Stimulated activated CD4-positive, alpha-beta T cell treated with anti-CD3 and anti-CD28 coated beads, Interleukin-1b, Interleukin-23, amount 100 ng/mL, for 4 hours (primary cell): Measurements from ENCODE around the gene EXD3.

Experiments used
- DNase-seq, 2 donors: peaks; one replicate each; pipeline ENCODE4 v3.0.0-alpha.2; 2020; ENCODE audit warnings: low read depth in 2 of 2

The EXD3 gene

DNA sequence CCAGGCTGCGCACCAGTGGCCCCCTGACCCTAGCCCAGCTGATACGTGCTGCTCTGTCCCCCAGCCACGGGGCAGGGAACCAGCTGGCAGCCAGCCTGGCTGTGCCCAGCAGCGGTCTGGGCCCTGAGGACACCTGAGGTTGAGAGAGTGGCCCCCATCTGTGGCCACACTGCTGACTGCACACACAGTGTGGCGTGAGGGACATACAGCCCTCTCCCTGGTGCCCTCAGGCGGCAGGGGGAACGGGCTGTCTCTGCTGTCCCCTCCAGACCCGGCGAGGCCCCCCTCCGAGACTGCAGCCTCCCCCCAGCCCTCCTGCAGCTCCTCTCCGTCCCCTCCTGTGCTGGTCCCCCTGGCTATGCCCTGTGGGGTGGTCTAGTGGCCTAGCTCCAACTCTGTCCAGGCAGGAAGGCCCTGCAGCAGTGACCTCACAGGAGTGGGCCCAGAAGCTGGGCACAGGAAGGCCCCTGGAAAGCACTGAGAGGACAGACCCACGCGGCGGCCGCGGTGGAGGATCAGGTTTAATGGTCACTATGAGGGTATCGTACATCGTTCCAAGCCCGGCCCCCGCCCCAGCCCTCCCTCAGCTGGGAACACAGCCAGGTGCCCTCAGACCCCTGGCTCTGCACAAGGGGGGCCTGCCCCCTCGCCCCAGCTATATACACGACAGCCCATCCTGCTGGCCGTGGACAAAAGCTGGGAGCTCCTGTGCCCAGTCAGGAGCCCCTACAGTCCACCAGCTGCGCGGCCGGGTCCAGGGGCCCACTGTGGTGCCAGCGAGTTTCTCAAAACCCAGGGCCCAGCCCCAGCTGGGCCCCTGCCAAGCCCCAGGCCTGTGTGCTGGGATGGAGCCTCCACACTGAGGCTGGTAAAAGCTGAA lies 25.0 kb upstream of the EXD3 start:
- no peak for DNase-seq

DNA sequence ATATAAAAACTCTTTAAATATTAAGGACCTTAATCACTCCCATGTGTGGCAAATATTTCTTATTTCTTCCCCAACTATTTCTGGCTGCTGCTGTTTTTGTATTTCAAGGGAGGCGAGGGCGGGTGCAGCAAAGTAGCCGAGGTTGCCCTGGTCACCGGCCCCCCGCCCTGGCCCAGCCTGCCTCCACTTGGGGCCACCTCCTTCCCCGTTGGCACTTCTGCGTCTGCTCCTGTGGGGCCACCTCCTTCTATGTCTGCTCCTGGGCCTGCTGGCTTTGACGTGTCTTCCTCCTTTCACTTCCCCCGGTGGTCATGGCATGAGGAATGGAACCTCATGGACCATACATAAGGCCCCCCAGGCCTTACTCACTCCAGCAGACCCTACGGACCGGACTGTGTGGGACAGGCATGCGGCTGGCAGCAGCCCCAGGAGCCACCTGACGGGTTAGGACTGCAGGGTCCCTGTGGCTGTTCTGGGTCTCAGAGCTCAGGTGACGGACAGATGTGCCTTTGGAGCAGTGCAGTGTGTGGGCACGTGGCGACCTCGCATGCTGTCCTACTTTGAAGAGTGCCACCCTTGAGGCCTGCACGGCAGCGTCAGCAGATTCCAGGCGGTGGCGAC lies 24.0 kb upstream of the EXD3 start:
- DNase-seq = no peak

DNA sequence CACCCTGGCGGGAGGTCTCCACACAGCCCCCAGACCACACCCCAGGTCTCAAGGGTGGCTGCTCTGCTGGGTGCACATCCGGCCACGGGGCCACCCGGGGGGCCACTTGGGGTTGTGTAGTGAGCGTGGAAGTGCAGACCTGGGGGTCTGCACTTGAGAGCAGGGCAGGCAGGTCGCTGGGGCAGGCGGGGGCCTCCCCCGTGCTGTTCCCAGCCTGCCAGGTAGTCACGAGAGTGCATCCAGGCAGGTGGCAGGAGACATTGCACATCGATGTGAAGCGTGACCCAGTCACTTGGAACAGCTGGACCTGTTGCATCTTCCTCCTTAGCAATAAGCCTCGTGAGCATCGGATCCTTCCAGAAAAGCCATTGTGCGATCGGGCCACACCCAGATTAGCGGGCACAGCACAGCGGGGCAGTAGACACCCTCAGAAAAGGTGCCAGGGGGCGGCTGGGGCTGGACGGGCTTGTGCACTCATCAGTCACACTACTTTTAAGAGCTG lies 23.0 kb upstream of the EXD3 start:
- DNase-seq = no peak

DNA sequence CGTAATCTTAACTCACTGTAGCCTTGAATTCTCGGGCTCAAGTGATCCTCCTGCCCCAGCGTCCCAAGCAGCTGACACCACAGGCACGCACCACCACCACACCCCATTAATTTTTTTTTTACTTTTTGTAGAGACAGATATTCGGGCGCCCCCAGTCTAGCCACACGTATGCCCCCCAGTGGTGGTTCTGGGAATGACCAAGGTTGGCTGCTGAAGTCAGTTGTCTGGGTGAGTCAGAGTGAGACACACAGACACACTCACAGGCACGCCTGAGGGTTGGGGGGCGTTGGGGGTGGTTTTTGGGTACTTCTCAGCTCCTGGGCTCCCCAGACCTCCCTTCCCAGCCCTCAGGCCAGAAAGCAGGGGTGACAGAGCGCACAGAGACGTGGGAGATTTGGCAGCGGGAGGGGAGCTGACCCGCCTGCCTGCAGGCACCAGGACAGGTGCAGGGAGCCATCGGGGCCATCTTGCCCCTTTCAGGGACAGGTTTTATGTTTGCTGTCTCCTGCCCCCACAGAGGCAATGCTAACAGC lies 22.4 kb upstream of the EXD3 start:
- DNase-seq = peak; percentile 78 to 85

DNA sequence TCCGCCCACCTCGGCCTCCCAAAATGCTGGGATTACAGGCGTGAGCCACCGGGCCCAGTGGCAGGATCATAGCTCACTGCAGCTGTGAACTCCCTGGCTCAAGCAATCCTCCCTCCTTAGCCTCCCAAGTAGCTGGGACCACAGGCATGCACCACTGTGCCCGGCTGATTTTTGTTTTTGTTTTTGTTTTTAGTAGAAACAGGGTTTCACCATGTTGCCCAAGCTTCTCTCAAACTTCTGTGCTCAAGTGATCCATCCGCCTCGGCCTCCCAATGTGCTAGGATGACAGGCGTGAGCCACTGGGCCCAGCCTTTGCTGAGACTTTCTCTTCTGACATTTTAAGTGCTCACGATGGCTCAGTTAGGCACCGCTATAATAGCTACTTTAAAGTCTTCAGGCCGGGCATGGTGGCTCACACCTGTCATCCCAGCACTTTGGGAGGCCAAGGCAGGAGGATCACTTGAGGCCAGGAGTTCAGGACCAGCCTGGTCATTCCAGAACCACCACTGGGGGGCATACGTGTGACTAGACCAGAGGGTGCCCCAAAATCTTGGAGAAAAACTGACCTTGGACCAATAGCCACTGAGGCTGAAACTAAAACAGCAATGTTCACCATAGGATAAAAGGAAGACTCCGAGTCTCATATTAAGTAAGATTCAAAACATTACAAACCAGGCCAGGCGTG lies 21.3 kb upstream of the EXD3 start:
- no peak for DNase-seq

DNA sequence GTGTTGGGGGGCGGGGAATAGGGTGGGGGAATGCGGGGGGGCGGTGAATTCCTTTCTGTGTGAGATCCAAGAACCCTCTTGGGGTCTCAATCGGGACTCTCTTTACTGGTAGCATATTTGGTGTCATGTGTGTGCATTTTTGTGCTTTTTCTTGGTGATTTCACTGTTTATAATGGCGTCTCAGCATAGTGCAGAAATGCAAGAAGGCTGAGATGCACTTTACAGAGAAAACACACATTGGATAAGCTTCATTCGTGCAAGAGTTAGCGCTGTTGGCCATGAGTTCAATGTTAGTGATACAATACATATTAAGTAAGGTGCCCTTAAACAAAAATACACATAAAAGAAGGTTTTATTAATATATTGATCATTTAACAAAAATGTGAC lies 19.0 kb upstream of the EXD3 start:
- no peak for DNase-seq

DNA sequence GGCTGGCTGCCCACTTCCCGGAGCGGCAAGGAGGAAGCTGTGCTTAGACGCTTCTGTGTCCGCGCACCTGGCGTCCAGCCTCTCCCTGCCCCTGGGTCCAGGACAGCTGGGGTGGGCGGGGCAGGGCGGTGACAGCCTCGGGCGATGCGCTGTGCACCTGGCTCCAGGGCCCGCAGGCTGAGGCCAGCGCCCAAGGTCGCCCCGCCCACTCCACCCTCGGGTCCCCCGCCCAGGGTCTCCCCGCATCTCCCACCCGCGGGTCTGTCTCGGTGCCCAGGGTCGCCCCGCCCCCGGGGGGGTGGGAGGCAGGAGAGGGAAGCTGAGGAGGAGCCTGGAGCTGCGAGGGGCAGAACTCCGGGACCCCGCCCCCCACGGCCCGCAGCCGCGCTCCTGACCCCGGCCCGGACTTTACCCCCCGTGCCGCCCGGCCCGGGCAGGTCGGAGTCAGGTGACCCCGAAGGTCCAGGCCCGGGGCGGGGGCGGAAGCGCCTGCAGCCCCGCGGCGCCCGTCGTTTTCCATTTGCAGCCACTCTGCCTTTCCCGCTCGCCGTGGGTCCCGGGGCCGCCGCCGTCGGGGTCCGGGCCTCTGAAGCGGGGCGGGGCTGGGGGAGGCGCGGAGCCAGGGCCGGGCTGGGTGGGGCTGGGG lies 18.4 kb upstream of the EXD3 start, which contains the start of gene ENTPD8:
ENTPD8 (minus strand) TSS at position 69 of the 646 bp plus-strand sequence. CDS start 3,072 bp downstream, outside the sequence.
- DNase-seq = no peak

DNA sequence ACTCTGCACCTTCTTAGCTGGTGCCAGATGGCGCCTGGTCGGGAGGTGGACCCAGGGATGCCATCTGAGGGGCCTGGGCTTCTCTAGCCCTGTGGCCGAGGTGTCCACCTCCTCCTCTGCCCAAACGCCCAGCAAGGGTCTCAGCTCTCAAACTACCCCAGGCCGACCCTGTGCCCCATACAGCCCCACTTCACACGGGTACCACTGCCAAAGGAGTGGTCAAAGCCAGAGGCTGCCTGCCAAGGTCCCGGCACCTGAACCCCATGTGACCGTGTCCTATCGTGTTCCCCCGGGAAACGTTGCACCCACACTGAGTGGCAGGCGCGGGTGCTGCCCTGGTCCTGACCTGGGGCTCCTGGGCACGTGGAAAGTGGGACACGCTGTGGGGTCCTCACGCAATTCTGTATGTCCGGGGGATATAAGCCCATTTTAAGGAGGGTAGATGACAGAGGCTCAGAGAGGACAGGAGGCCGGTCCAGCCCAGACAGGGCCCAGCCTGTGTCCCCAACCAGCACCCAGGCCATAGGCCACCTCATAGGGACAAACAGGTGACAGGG lies 16.3 kb upstream of the EXD3 start:
- no peak for DNase-seq

DNA sequence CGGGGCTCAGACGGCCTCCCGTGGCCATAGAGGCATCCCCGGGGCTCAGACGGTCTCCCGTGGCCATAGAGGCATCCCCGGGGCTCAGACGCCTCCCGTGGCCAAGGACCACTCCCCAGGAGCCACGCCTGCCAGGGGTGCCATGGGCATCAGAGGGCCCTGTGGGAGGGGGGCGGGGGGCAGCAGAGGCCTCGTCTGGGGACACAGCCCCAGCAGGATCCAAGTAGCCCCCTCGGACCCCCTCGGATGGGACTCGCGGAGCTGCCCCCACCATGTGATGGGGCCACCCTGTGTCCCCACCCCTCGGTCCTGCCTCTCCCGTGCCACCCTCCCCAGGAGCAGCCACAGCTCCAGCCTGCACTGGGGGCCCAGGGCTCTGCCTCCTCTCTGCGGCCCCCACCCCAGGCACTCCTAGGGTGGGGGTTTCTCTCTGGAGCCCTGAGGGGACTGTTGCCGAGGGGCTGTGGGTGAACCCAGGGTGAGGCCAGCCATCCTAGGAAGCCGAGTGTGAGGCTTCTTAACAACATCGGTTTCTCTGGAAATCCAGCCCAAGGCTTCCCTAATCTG lies 15.7 kb upstream of the EXD3 start:
- DNase-seq = no peak

DNA sequence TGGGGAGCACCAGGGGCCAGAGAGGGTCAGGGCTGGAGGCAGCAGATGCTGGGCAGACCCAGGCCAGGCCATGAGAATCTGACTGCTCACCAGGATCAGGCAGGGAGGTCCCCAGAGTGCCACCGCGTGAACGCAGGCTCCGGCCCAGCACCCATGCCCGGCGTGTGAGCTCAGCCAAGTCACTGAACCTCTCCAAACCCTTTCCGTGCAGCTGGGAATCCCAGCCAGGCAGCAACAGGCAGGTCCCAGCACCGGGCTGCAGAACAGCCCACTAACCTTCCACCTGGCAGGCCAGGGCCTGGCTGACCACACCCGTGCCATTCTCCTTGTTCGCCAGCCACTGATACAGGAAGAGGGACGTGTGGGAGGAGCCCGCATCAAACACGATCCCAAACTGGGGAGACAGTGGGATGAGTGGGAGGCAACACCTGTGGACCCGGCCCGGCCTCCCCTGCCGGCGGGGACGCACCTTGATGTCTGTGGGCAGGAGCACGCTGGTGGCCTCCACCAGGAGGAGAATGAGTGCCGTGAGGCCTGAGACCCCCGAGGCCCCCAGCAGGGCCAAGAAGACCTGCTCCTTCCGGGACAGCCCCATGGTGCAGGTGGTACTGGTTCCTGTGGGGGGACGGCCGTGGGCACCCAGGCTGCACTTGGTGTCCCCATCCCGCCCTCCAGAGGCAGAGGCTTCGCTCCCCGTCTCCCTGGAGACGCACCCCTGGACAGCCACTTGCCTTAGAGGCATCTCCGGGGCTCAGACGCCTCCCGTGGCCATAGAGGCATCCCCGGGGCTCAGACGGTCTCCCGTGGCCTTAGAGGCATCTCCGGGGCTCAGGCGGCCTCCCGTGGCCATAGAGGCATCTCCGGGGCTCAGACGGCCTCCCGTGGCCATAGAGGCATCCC lies 15.0 kb upstream of the EXD3 start:
- DNase-seq = no peak

DNA sequence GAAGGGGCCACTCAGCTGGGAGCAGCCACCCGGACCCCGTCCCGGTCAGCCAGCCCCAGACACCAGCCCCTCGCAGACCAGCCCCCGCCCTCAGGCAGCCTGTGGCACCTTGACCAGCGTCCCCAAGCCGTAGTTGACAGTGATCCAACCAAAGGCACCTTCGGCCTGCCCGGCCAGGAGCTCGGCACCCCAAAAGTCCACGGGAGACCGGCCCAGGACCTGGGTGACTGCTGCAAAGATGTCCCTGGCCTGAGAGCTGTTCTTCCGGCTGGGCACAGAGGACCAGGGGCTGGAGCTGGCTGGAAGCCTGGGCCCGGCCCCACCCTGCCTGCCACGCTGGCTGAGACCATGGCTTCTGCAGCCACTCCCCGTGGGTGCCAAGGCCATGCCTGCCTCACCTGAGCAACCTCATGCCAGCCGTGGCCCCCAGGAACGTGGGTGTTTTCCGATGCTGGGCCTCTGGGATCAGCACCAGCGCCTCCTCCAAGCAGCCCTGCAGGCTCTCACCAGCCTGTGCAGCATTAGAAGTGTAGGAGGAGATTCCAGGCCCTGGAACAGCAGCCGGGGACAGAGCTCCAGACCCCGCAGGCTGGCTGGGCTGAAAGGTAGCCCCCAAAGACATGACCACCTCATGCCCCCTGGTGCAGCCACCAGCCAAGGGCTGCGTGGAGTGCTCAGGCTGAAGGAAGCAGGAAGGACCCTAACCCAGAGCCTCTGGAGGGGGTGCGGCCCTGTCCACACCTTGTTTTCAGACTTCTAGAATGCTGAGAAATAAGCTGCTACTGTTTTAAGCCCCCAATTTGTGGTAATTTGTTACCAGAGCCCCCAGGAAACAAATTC lies 14.0 kb upstream of the EXD3 start:
- DNase-seq = no peak

DNA sequence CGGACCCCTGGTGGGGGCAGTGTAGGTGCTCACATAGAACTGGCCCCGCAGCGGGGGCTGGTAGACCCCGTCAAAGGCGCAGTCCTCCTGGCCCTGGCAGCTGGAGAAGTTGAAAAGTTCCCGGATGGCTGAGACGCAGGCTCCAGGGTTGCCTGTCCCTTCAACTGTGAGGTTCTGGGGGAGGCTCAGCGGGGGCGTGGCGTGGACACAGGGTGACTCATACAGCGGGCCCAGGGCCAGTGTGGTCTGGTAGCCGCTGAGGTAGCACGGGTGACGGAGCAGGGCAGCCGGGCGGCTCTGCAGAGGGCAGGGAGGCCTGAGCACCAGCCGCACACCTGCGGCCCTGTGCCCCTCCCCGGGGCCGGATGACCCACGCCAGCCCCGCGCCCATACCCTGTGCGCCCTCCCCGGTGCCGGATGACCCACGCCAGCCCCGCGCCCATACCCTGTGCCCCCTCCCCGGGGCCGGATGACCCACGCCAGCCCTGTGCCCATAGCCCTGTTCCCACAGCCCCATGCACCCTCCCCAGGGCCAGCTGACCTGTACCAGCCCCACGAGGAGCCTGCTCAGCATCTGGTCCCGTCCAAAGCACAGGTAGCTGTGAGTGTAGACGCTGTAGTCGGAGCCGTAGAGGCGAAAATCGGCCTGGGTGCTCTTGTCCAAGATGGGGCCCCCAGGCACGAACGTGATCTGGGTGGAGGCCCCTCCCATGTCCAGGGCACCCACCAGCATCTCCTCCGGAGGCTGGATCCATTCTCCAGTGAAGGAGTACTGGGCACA lies 13.2 kb upstream of the EXD3 start:
- no peak for DNase-seq

DNA sequence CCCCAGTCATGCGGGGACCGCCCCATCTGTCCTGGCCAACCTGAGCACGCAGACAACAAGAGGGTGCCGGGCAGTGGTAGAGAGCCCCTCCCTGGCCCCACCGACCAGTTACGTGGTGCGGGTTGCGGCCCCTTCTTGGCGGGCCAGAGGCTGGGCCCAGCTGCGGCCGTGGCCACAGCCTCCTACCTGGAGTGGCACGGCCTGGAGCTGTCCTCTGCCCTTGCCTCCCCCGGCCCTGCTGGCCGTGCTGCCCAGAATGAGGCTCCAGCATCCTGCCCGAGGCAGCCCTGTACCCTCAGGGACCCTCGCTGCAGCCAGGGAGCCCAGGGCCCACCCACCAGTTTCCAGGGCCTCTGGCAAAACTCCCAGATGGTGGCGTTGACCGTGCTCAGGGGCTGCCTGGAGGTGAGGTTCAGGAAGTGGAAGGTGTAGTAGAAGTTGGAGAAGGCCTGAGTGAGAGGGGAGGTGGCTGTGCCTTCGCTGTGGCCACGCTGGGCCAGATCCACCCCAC lies 12.5 kb upstream of the EXD3 start:
- DNase-seq = no peak

DNA sequence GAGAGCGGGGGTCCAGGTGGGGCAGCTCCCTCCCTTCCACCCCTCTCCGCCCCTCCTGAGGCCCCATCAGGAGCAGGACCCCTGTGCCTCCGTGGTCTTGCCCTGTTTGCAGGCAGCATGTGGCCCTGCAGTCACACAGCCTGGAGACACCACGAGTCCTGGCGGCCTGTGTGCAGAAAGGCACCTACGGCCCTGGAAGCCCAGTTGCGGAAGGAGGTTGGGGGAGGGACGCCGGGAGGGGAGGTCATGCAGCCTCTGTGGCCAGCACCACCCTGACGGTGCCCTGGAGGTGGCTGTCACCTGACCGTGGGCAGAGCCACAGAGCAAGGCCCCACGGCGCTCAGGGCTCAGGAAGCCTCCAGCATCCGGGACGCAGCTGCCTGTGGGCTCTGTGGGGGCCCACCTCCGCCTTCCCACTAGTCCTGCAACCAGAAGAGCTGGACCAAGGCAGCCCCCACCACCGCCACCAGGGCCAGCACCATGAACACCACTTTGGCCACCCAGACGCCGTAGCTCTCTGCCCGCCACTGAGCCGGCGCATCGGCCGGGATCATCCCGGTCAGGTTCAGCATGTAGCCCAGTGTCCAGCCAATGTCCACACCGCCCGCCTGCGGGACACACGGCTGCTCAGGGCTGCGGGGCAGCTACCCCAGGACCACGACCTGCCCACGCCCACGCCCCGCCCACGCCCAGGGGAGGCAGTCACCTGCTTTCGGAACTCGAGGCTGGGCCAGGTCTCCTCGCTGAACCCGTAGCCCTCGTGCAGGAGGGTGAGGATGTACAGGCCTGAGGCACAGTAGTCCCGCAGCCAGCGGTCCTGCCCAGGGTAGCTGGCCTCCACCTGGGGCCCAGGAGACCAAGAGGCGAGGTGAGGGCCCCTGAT lies 11.8 kb upstream of the EXD3 start:
- no peak for DNase-seq

DNA sequence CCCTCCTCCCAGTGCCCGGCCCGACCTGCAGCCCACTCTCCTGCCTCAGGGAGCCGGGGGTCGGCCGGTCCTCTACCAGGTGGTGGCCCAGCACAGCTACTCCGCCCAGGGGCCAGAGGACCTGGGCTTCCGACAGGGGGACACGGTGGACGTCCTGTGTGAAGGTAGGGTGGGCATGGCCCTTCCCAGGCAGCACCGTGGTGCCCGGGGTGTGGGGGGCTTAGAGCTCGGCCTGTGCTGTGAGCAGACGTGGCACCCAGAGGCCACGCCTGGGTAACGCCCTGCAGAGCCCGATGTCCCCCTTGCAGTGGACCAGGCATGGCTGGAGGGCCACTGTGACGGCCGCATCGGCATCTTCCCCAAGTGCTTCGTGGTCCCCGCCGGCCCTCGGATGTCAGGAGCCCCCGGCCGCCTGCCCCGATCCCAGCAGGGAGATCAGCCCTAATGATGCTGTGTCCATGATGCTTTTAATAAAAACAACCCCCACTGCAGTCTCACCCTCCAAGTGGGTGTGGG lies 11.0 kb upstream of the EXD3 start:
- DNase-seq = no peak

DNA sequence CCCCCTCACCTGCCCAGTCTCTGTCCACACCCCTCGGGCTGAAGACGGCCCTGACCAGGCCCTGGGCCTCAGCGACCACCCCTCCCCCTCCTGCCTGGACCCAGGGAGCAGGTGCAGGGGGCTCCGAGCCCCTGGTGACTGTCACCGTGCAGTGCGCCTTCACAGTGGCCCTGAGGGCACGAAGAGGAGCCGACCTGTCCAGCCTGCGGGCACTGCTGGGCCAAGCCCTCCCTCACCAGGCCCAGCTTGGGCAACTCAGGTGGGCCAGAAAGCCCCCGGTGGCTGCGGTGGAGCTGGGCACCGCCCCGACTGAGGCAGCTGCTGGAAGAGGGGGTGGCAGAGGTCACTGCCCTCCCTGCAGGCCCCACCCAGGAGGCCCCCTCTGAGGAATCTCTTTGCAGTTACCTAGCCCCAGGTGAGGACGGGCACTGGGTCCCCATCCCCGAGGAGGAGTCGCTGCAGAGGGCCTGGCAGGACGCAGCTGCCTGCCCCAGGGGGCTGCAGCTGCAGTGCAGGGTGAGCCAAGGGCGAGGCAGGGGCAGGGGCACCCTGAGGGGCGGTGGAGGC lies 10.5 kb upstream of the EXD3 start:
- DNase-seq = no peak
